ENCODE results near the gene PRKN. TPM values are rescaled to one million over a fixed set of nuclear protein-coding genes. Genes with fewer than 3 reads are reported as not detected.

Gene PRKN
- total RNA-seq, 2 donors from 2014 or later, result 3.3 to 4.8 TPM

- TF ChIP-seq CTCF (conservative IDR thresholded peaks at IDR 0.05), result no peak
- Histone ChIP-seq H3K4me3 (ENCODE audit: low read length) (no peak overlapping the region), H3K4me1 (ENCODE audit: control insufficient read depth, insufficient read depth, low read length) (no peaks in the 10 kb centered on the region), H3K9me3 (ENCODE audit: control insufficient read depth, low read length) (no peaks in the 10 kb centered on the region), H3K36me3 (ENCODE audit: control insufficient read depth, insufficient read depth, low read length) (no peaks in the 10 kb centered on the region), H3K27ac (ENCODE audit: low read depth, low read length) (no peak overlapping the region), H3K27me3 (ENCODE audit: control insufficient read depth, insufficient read depth, low read length, poor library complexity, severe bottlenecking) (peaks cover 6% of the 10 kb centered on the region), H3K9ac (ENCODE audit: extremely low read depth, low read length, poor library complexity, severe bottlenecking) (no peak overlapping the region)
- no peak for DNase-seq
- 90 to 93% methylated on average over 7 to 9 of the region's 9 CpGs for WGBS, 2 experiments (ENCODE audit: insufficient coverage in 1 of 2, insufficient read length in 1 of 2)
- H3K4me1 Mint-ChIP-seq, result peaks cover 7% of the 10 kb centered on the region
- no peak overlapping the region for H3K4me3 Mint-ChIP-seq
- no peaks in the 10 kb centered on the region for H3K36me3 Mint-ChIP-seq (ENCODE audit: low read depth)
- H3K9me3 Mint-ChIP-seq, result no peaks in the 10 kb centered on the region
- no peak overlapping the region for H3K27ac Mint-ChIP-seq
- H3K27me3 Mint-ChIP-seq (ENCODE audit: insufficient read depth), result no peaks in the 10 kb centered on the region
Measured at GRCh38 chr6:162200041-162200440, 527.5 kb downstream of the PRKN start.

GRCh38 chr6:162198925-162199324 lies 528.6 kb downstream of the PRKN start:
- no peak overlapping the region for H3K27ac ChIP-seq (ENCODE audit: low read depth, low read length)
- 79% methylated on average over 3 of the region's 3 CpGs; no CpG with 5 or more reads in 1 of the 2 experiments for WGBS, 2 experiments (ENCODE audit: insufficient coverage in 1 of 2, insufficient read length in 1 of 2)

GRCh38 chr6:162198076-162198475 lies 529.5 kb downstream of the PRKN start:
- H3K27me3 Mint-ChIP-seq (ENCODE audit: insufficient read depth), result peaks cover 3% of the 10 kb centered on the region
- Histone ChIP-seq H3K27me3 (ENCODE audit: control insufficient read depth, insufficient read depth, low read length, poor library complexity, severe bottlenecking) (peaks cover 16% of the 10 kb centered on the region), H3K4me1 (ENCODE audit: control insufficient read depth, insufficient read depth, low read length) (peaks cover 3% of the 10 kb centered on the region), H3K9ac (ENCODE audit: extremely low read depth, low read length, poor library complexity, severe bottlenecking) (no peak overlapping the region), H3K27ac (ENCODE audit: low read depth, low read length) (no peak overlapping the region), H3K4me3 (ENCODE audit: low read length) (no peak overlapping the region), H3K9me3 (ENCODE audit: control insufficient read depth, low read length) (no peaks in the 10 kb centered on the region), H3K36me3 (ENCODE audit: control insufficient read depth, insufficient read depth, low read length) (no peaks in the 10 kb centered on the region)
- H3K36me3 Mint-ChIP-seq (ENCODE audit: low read depth), result no peaks in the 10 kb centered on the region
- H3K4me3 Mint-ChIP-seq, result no peak overlapping the region
- DNase-seq, result peak; percentile 58
- H3K4me1 Mint-ChIP-seq, result peaks cover 8% of the 10 kb centered on the region
- no peak for TF ChIP-seq CTCF (conservative IDR thresholded peaks at IDR 0.05)
- H3K9me3 Mint-ChIP-seq, result no peaks in the 10 kb centered on the region
- 73% methylated on average over 1 of the region's 1 CpG; no CpG with 5 or more reads in 1 of the 2 experiments for WGBS, 2 experiments (ENCODE audit: insufficient coverage in 1 of 2, insufficient read length in 1 of 2)
- H3K27ac Mint-ChIP-seq, result no peak overlapping the region

More at GRCh38 chr6:162198925-162199324, 528.6 kb downstream of the PRKN start:
- no peak overlapping the region for H3K4me3 Mint-ChIP-seq
- Histone ChIP-seq H3K27me3 (ENCODE audit: control insufficient read depth, insufficient read depth, low read length, poor library complexity, severe bottlenecking) (peaks cover 8% of the 10 kb centered on the region), H3K9me3 (ENCODE audit: control insufficient read depth, low read length) (no peaks in the 10 kb centered on the region), H3K4me1 (ENCODE audit: control insufficient read depth, insufficient read depth, low read length) (peaks cover 3% of the 10 kb centered on the region), H3K36me3 (ENCODE audit: control insufficient read depth, insufficient read depth, low read length) (no peaks in the 10 kb centered on the region), H3K9ac (ENCODE audit: extremely low read depth, low read length, poor library complexity, severe bottlenecking) (no peak overlapping the region), H3K4me3 (ENCODE audit: low read length) (no peak overlapping the region)
- H3K27ac Mint-ChIP-seq, result no peak overlapping the region
- TF ChIP-seq CTCF (conservative IDR thresholded peaks at IDR 0.05), result peak; percentile 70
- H3K27me3 Mint-ChIP-seq (ENCODE audit: insufficient read depth), result no peaks in the 10 kb centered on the region
- peak; percentile 61 for DNase-seq
- H3K4me1 Mint-ChIP-seq, result peaks cover 8% of the 10 kb centered on the region
- H3K36me3 Mint-ChIP-seq (ENCODE audit: low read depth), result no peaks in the 10 kb centered on the region
- no peaks in the 10 kb centered on the region for H3K9me3 Mint-ChIP-seq

Data from endodermal cell (in vitro differentiated cells).